ENCODE results near the gene KCND3. TPM values are rescaled to one million over a fixed set of nuclear protein-coding genes. Genes with fewer than 3 reads are reported as not detected.
A peak's percentile ranks its signal among the peaks of the same experiment; 100 is the strongest.

Gene KCND3
- total RNA-seq, 1 experiment from 2014 or later, result not detected

DNA sequence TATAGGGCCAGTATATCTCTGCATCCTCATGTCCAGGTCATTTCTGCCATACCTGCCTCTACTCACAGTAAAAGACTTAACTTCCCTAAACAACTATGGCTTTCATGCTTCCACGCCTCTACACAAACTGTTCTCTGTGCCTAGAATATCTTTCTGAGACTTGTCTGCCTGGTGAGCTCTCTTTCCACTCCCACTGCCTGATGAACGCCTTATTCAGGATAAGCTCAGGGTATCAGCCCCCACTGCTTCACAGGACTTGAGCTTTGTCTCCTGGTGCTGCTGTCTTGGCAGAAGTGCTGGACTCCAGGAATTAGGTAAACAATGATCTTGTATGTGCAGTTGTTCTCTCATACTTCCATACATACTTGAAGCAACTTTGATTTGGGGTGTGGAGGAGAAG lies 238.6 kb downstream of the KCND3 start:
- Mint-ChIP-seq H3K27me3 (ENCODE audit: insufficient read depth, unreplicated experiment) (no peaks in the 10 kb centered on the region), H3K4me1 (ENCODE audit: insufficient read depth, unreplicated experiment) (peaks cover 6% of the 10 kb centered on the region), H3K9me3 (ENCODE audit: unreplicated experiment) (no peaks in the 10 kb centered on the region), H3K27ac (ENCODE audit: low read depth, unreplicated experiment) (no peak overlapping the region), H3K4me3 (ENCODE audit: unreplicated experiment) (no peak overlapping the region), H3K36me3 (ENCODE audit: insufficient read depth, unreplicated experiment) (no peaks in the 10 kb centered on the region)
- ChIA-PET POLR2A (interaction anchor here (0.7 to 1.8 kb wide), 3 partner anchors 12 to 37 kb away, joined by 3 to 16 read pairs (median 3); partner anchors contain the start of gene INKA2), CTCF (interaction anchor here (0.7 to 2.5 kb wide), 7 partner anchors 11 to 269 kb away, joined by 3 to 10 read pairs (median 4); partner anchors contain the start of gene INKA2)
- DNase-seq (ENCODE audit: unreplicated experiment), result no peak
- TF ChIP-seq, protein P1, sequence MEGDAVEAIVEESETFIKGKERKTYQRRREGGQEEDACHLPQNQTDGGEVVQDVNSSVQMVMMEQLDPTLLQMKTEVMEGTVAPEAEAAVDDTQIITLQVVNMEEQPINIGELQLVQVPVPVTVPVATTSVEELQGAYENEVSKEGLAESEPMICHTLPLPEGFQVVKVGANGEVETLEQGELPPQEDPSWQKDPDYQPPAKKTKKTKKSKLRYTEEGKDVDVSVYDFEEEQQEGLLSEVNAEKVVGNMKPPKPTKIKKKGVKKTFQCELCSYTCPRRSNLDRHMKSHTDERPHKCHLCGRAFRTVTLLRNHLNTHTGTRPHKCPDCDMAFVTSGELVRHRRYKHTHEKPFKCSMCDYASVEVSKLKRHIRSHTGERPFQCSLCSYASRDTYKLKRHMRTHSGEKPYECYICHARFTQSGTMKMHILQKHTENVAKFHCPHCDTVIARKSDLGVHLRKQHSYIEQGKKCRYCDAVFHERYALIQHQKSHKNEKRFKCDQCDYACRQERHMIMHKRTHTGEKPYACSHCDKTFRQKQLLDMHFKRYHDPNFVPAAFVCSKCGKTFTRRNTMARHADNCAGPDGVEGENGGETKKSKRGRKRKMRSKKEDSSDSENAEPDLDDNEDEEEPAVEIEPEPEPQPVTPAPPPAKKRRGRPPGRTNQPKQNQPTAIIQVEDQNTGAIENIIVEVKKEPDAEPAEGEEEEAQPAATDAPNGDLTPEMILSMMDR (IDR thresholded peaks at IDR 0.05; ENCODE audit: unreplicated experiment), result no peak
- BruUV-seq (replicated peaks), result no TSS peak
- intact Hi-C loops (cut with micrococcal nuclease), result no loop called here

DNA sequence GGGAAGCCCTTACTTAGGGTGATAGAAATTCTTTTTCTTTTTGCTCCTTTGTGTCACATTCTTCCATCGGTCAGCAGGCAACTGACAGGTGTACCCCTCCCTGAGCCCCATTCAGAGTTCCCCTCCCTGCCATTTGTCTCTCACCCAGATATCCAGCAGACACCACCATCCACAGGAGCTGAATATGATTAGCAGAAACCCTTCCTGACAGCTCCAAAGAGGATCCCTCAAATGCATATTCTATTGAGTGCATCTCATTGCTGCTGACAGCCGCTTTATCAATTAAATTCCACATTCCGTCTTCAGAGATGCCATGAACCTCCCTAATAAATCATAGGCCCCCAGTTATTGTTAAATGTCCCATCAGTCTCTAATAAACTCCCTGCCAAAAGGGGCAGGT lies 239.8 kb downstream of the KCND3 start:
- no peaks in the 10 kb centered on the region for H3K27me3 Mint-ChIP-seq (ENCODE audit: insufficient read depth, unreplicated experiment)
- no peaks in the 10 kb centered on the region for H3K36me3 Mint-ChIP-seq (ENCODE audit: insufficient read depth, unreplicated experiment)
- ChIA-PET CTCF (interaction anchor here (0.7 to 1.6 kb wide), 6 partner anchors 11 to 36 kb away, joined by 3 to 5 read pairs (median 4); no protein-coding TSS in a partner anchor), POLR2A (interaction anchor here (0.6 to 1.5 kb wide), 3 partner anchors 10 to 700 kb away, joined by 3 to 10 read pairs (median 4); partner anchors contain the start of gene INKA2)
- H3K9me3 Mint-ChIP-seq (ENCODE audit: unreplicated experiment), result no peaks in the 10 kb centered on the region
- TF ChIP-seq, protein P1 (IDR thresholded peaks at IDR 0.05; ENCODE audit: unreplicated experiment), result no peak
- intact Hi-C loops (cut with micrococcal nuclease), result no loop called here
- peaks cover 2% of the 10 kb centered on the region for H3K4me1 Mint-ChIP-seq (ENCODE audit: insufficient read depth, unreplicated experiment)
- no TSS peak for BruUV-seq (replicated peaks)
- no peak for DNase-seq (ENCODE audit: unreplicated experiment)
- no peak overlapping the region for H3K4me3 Mint-ChIP-seq (ENCODE audit: unreplicated experiment)
- no peak overlapping the region for H3K27ac Mint-ChIP-seq (ENCODE audit: low read depth, unreplicated experiment)

DNA sequence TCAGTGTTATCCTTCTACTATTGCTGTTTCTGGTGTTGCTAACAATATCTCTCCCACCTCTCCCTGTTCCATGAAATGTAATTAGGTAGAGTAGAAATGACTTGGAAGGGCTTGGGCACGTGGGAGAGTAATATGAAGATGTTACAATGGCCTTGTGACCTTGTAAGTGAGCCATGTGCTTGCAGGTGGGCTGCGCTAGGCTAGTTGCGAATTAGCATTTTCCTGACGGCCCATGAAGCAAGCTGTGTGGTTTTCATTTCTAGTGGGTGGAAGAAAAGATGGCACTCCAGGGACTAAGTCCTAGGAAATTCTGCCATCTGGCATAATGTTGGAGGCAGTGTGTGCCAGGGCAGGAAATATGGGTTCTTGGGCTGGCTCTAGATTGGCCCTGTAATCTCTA lies 241.5 kb downstream of the KCND3 start:
- H3K36me3 Mint-ChIP-seq (ENCODE audit: insufficient read depth, unreplicated experiment), result no peaks in the 10 kb centered on the region
- TF ChIP-seq, protein P1 (IDR thresholded peaks at IDR 0.05; ENCODE audit: unreplicated experiment), result no peak
- no peak overlapping the region for H3K4me3 Mint-ChIP-seq (ENCODE audit: unreplicated experiment)
- no peaks in the 10 kb centered on the region for H3K4me1 Mint-ChIP-seq (ENCODE audit: insufficient read depth, unreplicated experiment)
- no peak overlapping the region for H3K27ac Mint-ChIP-seq (ENCODE audit: low read depth, unreplicated experiment)
- POLR2A ChIA-PET, result interaction anchor here (1.1 kb wide), 1 partner anchor 33 kb away, joined by 3 read pairs; no protein-coding TSS in a partner anchor
- no peaks in the 10 kb centered on the region for H3K27me3 Mint-ChIP-seq (ENCODE audit: insufficient read depth, unreplicated experiment)
- BruUV-seq (replicated peaks), result no TSS peak
- no peak for DNase-seq (ENCODE audit: unreplicated experiment)
- intact Hi-C loops (cut with micrococcal nuclease), result loop anchor here (1.0 to 2.0 kb wide), 2 partner anchors 33 to 267 kb away; no protein-coding TSS in a partner anchor
- no peaks in the 10 kb centered on the region for H3K9me3 Mint-ChIP-seq (ENCODE audit: unreplicated experiment)
- CTCF ChIA-PET, result interaction anchor here (0.7 to 4.4 kb wide), 10 partner anchors 9 to 266 kb away, joined by 3 to 39 read pairs (median 4); partner anchors contain the start of gene INKA2

DNA sequence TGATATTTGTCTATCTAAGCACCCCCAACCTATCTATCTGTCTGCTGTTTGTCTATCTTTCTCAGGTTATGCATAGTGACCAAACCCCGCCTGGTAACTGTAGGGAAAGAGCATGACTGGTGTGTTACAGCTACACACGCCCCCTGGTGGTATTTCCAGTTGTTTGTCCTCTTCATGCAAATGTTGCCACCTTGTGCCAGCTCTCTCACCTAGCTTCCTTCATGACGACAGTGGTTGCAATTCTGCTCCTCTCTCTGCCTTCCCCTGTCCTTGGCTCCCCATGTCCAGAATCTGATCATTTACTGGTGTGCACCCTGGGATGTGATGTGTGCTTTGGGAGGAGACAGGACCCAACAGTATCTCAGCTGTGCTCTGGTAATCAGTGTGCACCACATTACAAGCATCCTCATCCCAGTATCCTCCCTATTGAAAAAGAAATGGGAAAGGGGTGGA lies 242.2 kb downstream of the KCND3 start:
- POLR2A ChIA-PET, result interaction anchor here (0.9 to 1.1 kb wide), 3 partner anchors 8 to 239 kb away, joined by 3 to 5 read pairs (median 3); partner anchors contain the start of gene INKA2
- Mint-ChIP-seq H3K9me3 (ENCODE audit: unreplicated experiment) (no peaks in the 10 kb centered on the region), H3K27ac (ENCODE audit: low read depth, unreplicated experiment) (no peak overlapping the region), H3K36me3 (ENCODE audit: insufficient read depth, unreplicated experiment) (no peaks in the 10 kb centered on the region), H3K4me1 (ENCODE audit: insufficient read depth, unreplicated experiment) (no peaks in the 10 kb centered on the region), H3K4me3 (ENCODE audit: unreplicated experiment) (no peak overlapping the region), H3K27me3 (ENCODE audit: insufficient read depth, unreplicated experiment) (no peaks in the 10 kb centered on the region)
- CTCF ChIA-PET, result interaction anchor here (0.6 to 4.4 kb wide), 16 partner anchors 8 to 309 kb away, joined by 3 to 39 read pairs (median 4); partner anchors contain the start of gene INKA2
- intact Hi-C loops (cut with micrococcal nuclease), result loop anchor here (1.0 to 2.0 kb wide), 2 partner anchors 32 to 267 kb away; no protein-coding TSS in a partner anchor
- no TSS peak for BruUV-seq (replicated peaks)
- TF ChIP-seq, protein P1 (IDR thresholded peaks at IDR 0.05; ENCODE audit: unreplicated experiment), result peak; percentile 61
- peak; percentile 89 for DNase-seq (ENCODE audit: unreplicated experiment)

All from MCF 10A (cell line).